Measurements from ENCODE around the gene TBXA2R.

The TBXA2R gene

GRCh38 chr19:3641515-3642269, 35.0 kb upstream of the TBXA2R start:
- Histone ChIP-seq H4K20me1 (ENCODE audit: insufficient read depth) (no peaks in the 10 kb centered on the region), H3K4me2 (no peak overlapping the region), H3K27me3 (ENCODE audit: insufficient read depth, low read depth) (no peaks in the 10 kb centered on the region), H3K4me3 (IDR thresholded peaks at IDR 0.05; ENCODE audit: insufficient read depth, low read depth, low read length) (no peak overlapping the region), H3K27ac (no peak overlapping the region), H2AFZ (ENCODE audit: low read depth) (no peak overlapping the region), H3K4me1 (ENCODE audit: low read depth, poor library complexity, severe bottlenecking) (no peaks in the 10 kb centered on the region), H3K9ac (no peak overlapping the region), H3K36me3 (ENCODE audit: insufficient read depth) (no peaks in the 10 kb centered on the region), H3K79me2 (ENCODE audit: insufficient read depth, low read depth) (no peaks in the 10 kb centered on the region)
- no peak for TF ChIP-seq CTCF (conservative IDR thresholded peaks at IDR 0.05; ENCODE audit: low read depth, low read length)

DNA sequence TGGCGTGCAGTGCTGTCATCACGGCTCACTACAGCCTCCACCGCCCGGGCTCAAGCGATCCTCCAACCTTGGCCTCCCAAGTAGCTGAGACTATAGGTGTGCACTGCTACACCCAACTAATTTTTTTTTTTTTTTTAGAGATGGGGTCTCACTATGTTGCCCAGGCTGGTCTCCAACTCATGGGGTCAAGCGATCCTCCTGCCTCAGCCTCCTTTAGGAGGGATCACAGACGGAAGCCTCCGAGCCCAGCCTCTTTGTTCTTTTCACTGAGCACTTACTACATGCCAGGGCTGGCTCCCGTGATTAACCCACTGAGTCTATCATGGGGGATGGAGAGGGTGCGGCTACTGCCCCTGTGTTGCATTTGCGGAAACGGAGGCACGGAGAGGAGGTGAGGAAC, 32.8 kb upstream of the TBXA2R start:
- Histone ChIP-seq H4K20me1 (ENCODE audit: insufficient read depth) (no peaks in the 10 kb centered on the region), H2AFZ (ENCODE audit: low read depth) (no peak overlapping the region), H3K27me3 (ENCODE audit: insufficient read depth, low read depth) (no peaks in the 10 kb centered on the region), H3K4me1 (ENCODE audit: low read depth, poor library complexity, severe bottlenecking) (no peaks in the 10 kb centered on the region), H3K9ac (no peak overlapping the region), H3K79me2 (ENCODE audit: insufficient read depth, low read depth) (no peaks in the 10 kb centered on the region), H3K36me3 (ENCODE audit: insufficient read depth) (no peaks in the 10 kb centered on the region), H3K4me3 (IDR thresholded peaks at IDR 0.05; ENCODE audit: insufficient read depth, low read depth, low read length) (no peak overlapping the region), H3K27ac (no peak overlapping the region), H3K4me2 (no peak overlapping the region)
- no peak for TF ChIP-seq CTCF (conservative IDR thresholded peaks at IDR 0.05; ENCODE audit: low read depth, low read length)

- TF ChIP-seq CTCF (conservative IDR thresholded peaks at IDR 0.05; ENCODE audit: low read depth, low read length), result no peak
- H3K36me3 ChIP-seq (ENCODE audit: insufficient read depth), result no peaks in the 10 kb centered on the region
- H3K9ac ChIP-seq, result no peak overlapping the region
Observed at GRCh38 chr19:3638208-3639193, 31.8 kb upstream of the TBXA2R start.

GRCh38 chr19:3637621-3638020, 30.9 kb upstream of the TBXA2R start:
- Histone ChIP-seq H3K79me2 (ENCODE audit: insufficient read depth, low read depth) (no peaks in the 10 kb centered on the region), H3K4me3 (IDR thresholded peaks at IDR 0.05; ENCODE audit: insufficient read depth, low read depth, low read length) (no peak overlapping the region), H2AFZ (ENCODE audit: low read depth) (no peak overlapping the region), H3K9ac (no peak overlapping the region), H3K4me2 (no peak overlapping the region), H3K4me1 (ENCODE audit: low read depth, poor library complexity, severe bottlenecking) (no peaks in the 10 kb centered on the region), H3K36me3 (ENCODE audit: insufficient read depth) (no peaks in the 10 kb centered on the region), H3K27ac (no peak overlapping the region), H3K27me3 (ENCODE audit: insufficient read depth, low read depth) (no peaks in the 10 kb centered on the region), H4K20me1 (ENCODE audit: insufficient read depth) (no peaks in the 10 kb centered on the region)
- no peak for TF ChIP-seq CTCF (conservative IDR thresholded peaks at IDR 0.05; ENCODE audit: low read depth, low read length)

More at GRCh38 chr19:3638208-3639193, 31.8 kb upstream of the TBXA2R start:
- no peak overlapping the region for H3K27ac ChIP-seq
- no peaks in the 10 kb centered on the region for H3K27me3 ChIP-seq (ENCODE audit: insufficient read depth, low read depth)
- H3K4me3 ChIP-seq (IDR thresholded peaks at IDR 0.05; ENCODE audit: insufficient read depth, low read depth, low read length), result no peak overlapping the region
- H3K79me2 ChIP-seq (ENCODE audit: insufficient read depth, low read depth), result no peaks in the 10 kb centered on the region
- H3K4me2 ChIP-seq, result no peak overlapping the region
- H4K20me1 ChIP-seq (ENCODE audit: insufficient read depth), result no peaks in the 10 kb centered on the region
- H3K4me1 ChIP-seq (ENCODE audit: low read depth, poor library complexity, severe bottlenecking), result no peaks in the 10 kb centered on the region
- H2AFZ ChIP-seq (ENCODE audit: low read depth), result no peak overlapping the region

Measured in KMS-11 (cell line).